IgD-negative memory B cell (primary cell): ENCODE data around the gene PC. TPM values are rescaled to one million over a fixed set of nuclear protein-coding genes. Genes with fewer than 3 reads are reported as not detected.
"Not testable (repeated sequence)": the region's sequence is repeated elsewhere in the genome, so short reads cannot be mapped to it uniquely, and the experiment has no call there.

ENCODE experiments used
- H3K27ac Mint-ChIP-seq, 3 donors: one replicate each; pipeline ENCODE4 v1.8.0; 2020 to 2022; ENCODE audit warnings: mild to moderate bottlenecking in 3 of 3, mixed read lengths in 3 of 3, moderate library complexity in 1 of 3
- H3K27me3 Mint-ChIP-seq: one replicate; pipeline ENCODE4 v1.8.0; 2021; ENCODE audit warnings: mixed read lengths
- H3K36me3 Mint-ChIP-seq: one replicate; pipeline ENCODE4 v1.8.0; 2020; ENCODE audit warnings: mild to moderate bottlenecking, mixed read lengths
- H3K4me1 Mint-ChIP-seq, 3 donors: one replicate each; pipeline ENCODE4 v1.8.0; 2020 to 2022; ENCODE audit warnings: mixed read lengths in 3 of 3, mild to moderate bottlenecking in 1 of 3
- H3K4me3 Mint-ChIP-seq, 4 donors: one replicate each; pipeline ENCODE4 v1.8.0; 2020 to 2022; ENCODE audit warnings: mild to moderate bottlenecking in 4 of 4, mixed read lengths in 4 of 4, moderate library complexity in 3 of 4
- H3K9me3 Mint-ChIP-seq, 3 donors: one replicate each; pipeline ENCODE4 v1.8.0; 2020 to 2021; ENCODE audit warnings: mixed read lengths in 3 of 3, mild to moderate bottlenecking in 1 of 3
- polyA plus RNA-seq: library from polyadenylated mRNA; unstranded; fragments of 300-500 nt; fragmentation: Illumina TruSeq; gene quantifications from one replicate; pipeline ENCODE4 v1.2.3, GENCODE V29; 2021

Gene PC
- polyA plus RNA-seq, 1 donor from 2014 or later, result 1.3 TPM

DNA sequence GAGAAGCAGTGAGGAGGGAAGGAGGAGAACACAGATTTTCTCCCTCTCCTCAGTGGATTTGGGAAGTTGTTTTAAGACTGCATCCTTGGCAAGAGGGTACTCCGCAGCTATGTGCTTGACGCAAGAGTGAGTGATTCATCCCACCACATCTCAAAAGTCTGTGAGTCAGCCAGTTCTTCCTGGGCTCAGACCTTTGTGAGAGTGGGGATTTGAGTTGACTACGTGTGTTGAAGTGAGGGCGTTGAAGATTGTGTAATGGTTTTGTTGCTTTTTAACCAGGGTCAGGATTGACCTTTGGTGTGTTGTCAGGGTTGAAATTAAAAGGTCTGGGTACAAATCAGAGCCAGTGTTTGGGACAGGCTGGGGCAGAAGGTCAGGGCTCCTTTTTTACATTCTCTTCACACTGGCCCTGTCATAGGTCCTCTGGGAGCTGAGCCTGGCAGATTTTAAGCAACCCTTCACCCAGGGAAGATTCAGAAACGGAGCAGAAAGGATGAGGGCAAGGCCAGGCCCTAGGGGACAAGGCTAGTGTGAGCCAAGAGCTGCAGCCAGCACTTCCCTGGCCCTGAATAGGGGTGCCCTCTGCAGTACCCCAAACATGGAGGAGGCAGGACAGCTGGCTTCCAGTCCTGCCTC lies 12.7 kb upstream of the PC start:
- Mint-ChIP-seq H3K27ac (peak overlapping the region in 1 of 3 donors; percentile 31), H3K4me3 (no peak overlapping the region), H3K36me3 (peaks cover 2% of the 10 kb centered on the region), H3K4me1 (peaks cover 0 to under 1% (median 0%) of the 10 kb centered on the region in 3 donors), H3K9me3 (peaks cover 0 to 6% (median 2%) of the 10 kb centered on the region in 3 donors), H3K27me3 (peaks cover 10% of the 10 kb centered on the region)

DNA sequence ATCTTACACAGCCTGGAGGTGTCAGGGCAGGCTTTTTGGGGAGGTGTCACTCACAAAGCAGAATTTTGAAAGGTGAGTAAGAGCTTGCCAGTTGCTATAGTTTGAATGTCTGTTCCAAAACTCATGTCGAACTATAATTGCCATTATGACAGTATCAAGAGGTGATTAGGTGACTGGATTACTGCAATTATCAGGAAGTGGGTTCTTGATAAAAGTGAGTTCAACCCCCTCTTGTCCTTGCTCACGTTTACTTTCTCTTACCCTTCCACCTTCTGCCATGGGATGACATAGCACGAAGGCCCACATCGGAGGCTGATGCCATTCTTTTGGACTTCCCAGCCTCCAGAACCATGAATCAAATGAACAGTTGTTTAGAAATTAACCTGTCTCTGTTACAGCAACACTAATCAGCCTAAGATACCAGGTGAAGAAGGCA lies 12.2 kb upstream of the PC start:
- H3K27ac Mint-ChIP-seq, result peak overlapping the region in 2 of 3 donors; percentile 31 to 80
- H3K36me3 Mint-ChIP-seq, result peaks cover 2% of the 10 kb centered on the region
- H3K4me3 Mint-ChIP-seq, result no peak overlapping the region
- H3K27me3 Mint-ChIP-seq, result peaks cover 10% of the 10 kb centered on the region
- H3K4me1 Mint-ChIP-seq, result peaks cover 0 to 1% (median 0%) of the 10 kb centered on the region in 3 donors
- peaks cover 0 to 6% (median 2%) of the 10 kb centered on the region in 3 donors for H3K9me3 Mint-ChIP-seq

DNA sequence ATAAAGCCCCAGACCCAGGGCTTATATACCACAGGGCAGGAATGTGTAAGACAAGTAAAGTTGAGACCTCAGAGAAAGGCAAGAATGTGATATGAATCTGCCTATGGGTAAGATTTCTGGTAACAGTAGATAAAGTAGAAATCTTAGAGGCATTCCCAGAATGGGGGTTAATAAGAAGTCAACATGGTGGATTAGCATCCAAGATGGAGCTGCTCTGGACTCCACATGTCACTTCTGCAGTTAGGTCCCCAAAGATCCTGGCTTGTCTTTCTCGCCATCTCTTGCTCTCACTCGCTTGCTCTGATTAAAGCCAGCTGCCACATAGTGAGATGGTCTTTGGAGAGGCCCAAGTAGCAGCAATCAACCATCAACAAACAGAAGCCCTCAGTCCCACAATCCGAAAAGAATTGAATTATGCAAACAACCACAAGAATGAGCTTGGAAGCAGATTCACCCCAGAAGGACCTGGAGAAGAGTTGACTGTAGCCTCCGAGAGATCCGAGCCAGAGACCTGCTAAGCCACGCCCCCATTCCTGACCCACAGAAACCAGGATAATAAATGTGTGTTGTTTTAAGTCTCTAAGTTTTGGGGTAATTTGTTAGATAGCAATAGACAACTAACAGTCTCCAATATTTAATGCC lies 11.5 kb upstream of the PC start:
- Mint-ChIP-seq H3K4me1 (peaks cover 0 to 1% (median 0%) of the 10 kb centered on the region in 3 donors), H3K36me3 (peaks cover 2% of the 10 kb centered on the region), H3K27ac (peak overlapping the region in 1 of 3 donors; percentile 80), H3K4me3 (no peak overlapping the region), H3K9me3 (peaks cover 0 to 6% (median 2%) of the 10 kb centered on the region in 3 donors), H3K27me3 (peaks cover 13% of the 10 kb centered on the region)

DNA sequence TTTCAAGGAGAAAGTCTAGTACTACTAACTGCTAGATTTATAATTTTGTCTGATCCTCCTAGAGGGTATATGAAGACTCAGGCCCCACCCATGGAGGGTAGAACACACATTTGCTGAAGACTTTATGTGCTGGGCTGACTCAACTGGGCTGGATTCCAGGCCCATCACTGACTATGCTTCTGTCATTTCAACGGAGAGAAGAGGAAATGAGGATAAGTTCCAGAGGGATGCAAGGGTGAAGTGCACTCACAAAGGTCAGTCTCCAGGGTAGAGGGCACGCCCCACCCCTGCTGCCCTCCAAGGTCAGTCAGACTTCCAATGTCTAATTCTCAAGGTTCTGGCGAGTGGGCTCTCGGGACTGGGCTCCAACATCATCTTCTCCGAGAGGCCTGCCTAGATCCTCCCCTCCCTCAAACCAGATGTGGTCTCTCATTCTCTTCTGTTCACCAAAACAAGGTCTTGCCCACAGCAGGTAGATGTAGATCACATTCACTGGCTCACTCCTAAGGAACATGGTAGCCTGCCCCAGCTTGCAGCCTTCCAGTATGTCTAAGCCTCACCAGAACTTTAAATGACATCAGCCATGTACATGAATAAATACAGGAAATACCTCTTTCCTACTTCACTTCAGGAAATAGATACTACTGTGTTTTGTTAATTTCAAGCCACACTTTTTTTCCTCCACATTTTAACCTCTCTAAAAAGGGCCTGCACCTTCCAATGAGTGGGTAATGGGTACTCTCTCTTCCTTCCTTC lies 9.7 kb upstream of the PC start:
- Mint-ChIP-seq H3K27me3 (peaks cover 10% of the 10 kb centered on the region), H3K27ac (no peak overlapping the region), H3K4me1 (peaks cover 0 to 1% (median 0%) of the 10 kb centered on the region in 3 donors), H3K4me3 (no peak overlapping the region), H3K9me3 (peaks cover 0 to 6% (median 2%) of the 10 kb centered on the region in 3 donors), H3K36me3 (peaks cover 2% of the 10 kb centered on the region)

DNA sequence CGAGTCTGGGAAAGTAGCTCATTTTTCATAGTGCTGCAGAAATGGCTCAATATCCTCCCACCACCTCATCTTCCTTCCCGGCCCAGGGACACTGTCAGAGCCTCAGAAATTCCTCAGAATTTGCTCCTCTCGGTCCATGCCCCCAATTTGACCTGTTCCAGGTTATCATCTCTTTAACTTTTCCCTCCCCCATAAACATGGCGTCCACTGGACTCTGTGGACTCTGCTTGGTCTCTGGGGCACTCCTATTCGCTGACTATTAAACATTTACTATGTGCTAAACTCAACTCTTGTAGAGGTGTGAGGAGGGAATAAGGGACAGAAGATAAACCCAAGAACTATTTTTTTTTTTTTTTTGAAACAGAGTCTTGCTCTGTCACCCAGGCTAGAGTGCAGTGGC lies 8.2 kb upstream of the PC start:
- H3K27me3 Mint-ChIP-seq, result peaks cover 10% of the 10 kb centered on the region
- no peaks in the 10 kb centered on the region for H3K36me3 Mint-ChIP-seq
- H3K4me3 Mint-ChIP-seq, result peak overlapping the region in 1 of 4 donors; percentile 19
- peaks cover 0 to 3% (median 1%) of the 10 kb centered on the region in 3 donors for H3K4me1 Mint-ChIP-seq
- peak overlapping the region in 1 of 3 donors; percentile 87 for H3K27ac Mint-ChIP-seq
- H3K9me3 Mint-ChIP-seq, result peaks cover 0 to 6% (median 2%) of the 10 kb centered on the region in 3 donors

DNA sequence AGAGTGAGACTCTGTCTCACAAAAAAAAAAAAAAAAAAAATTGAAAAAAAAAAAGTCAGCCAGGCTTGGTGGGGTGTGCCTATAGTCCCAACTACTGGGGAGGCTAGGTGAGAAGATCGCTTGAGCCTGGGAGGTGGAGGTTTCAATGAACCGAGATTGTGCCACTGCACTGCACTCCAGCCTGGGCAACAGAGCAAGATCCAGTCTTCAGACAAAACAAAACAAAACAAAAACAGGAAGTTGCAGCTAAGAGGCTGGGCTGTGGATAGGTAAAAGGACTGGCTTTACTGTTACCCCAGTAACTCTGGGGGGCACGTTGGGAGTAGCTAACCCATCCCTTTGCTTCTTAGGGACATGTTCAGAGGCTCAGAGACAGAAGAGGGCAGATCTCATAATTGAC lies 6.3 kb upstream of the PC start:
- Mint-ChIP-seq H3K36me3 (no peaks in the 10 kb centered on the region), H3K4me3 (no peak overlapping the region), H3K9me3 (no peaks in the 10 kb centered on the region), H3K27me3 (peaks cover 3% of the 10 kb centered on the region), H3K27ac (no peak overlapping the region), H3K4me1 (peaks cover 0 to 3% (median 1%) of the 10 kb centered on the region in 3 donors)

DNA sequence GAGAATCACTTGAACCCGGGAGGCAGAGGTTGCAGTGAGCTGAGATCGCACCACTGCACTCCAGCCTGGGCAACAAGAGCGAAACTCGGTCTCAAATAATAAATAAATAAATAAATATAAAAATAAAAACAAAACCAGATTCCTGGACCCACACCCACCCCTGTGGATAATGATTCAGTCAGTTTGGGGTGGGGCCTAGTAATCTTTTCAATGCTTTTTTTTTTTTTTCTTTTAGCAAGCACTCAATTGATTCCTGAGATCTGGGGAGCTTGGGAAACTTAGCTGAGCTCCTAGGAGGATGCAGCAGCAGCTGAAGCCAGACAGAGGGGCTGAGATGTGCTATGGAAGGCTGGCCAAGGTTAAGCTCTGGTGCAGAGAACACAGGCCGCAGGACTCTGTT lies 4.6 kb upstream of the PC start:
- Mint-ChIP-seq H3K27me3 (peaks cover 3% of the 10 kb centered on the region), H3K4me1 (peaks cover 5 to 14% (median 12%) of the 10 kb centered on the region in 3 donors), H3K9me3 (peaks cover 0 to 1% (median 0%) of the 10 kb centered on the region in 3 donors), H3K4me3 (no peak overlapping the region), H3K27ac (no peak overlapping the region), H3K36me3 (no peaks in the 10 kb centered on the region)

DNA sequence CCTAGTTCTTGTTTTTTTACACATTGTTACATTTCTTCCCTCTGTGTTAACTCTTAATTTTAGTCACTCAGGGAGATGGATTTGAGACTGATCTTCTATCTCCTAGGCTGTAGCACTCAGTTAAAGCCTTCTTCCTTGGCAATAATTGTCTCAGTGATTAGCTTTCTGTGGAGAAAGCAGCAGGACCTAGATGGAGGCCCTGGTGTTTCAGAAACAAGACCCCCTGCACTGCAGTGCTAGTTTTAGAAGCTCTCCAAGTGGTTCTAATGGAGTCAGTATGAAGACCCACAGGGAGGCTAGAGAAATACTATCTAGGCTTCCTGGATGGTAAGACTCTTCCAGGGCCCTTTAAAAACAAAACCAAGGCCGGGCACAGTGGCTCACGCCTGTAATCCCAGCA lies 4.1 kb upstream of the PC start:
- peaks cover 0 to 1% (median 0%) of the 10 kb centered on the region in 3 donors for H3K9me3 Mint-ChIP-seq
- H3K4me3 Mint-ChIP-seq, result no peak overlapping the region
- H3K36me3 Mint-ChIP-seq, result no peaks in the 10 kb centered on the region
- peaks cover 5 to 14% (median 14%) of the 10 kb centered on the region in 3 donors for H3K4me1 Mint-ChIP-seq
- H3K27me3 Mint-ChIP-seq, result peaks cover 3% of the 10 kb centered on the region
- no peak overlapping the region for H3K27ac Mint-ChIP-seq

DNA sequence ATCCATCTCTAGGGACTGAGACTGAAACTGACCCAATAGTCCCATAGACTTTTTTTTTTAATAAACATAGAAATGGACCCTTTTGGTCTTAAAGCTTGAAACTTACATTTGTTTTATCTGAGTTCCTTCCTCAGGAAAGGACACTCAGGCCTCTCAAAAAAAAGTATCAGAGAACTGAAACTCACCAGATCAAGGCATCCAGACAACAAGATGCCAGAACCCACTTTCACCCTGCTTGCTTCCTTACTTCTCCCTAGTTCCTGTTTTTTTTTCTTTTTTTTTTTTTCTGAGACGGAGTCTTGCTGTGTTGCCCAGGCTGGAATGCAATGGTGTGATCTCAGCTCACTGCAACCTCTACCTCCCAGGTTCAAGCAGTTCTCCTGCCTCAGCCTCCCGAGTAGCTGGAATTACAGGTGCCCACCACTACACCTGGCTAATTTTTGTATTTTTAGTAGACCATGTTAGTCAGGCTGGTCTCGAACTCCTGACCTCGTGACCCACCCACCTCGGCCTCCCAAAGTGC lies 3.6 kb upstream of the PC start:
- not testable (repeated sequence) for H3K36me3 Mint-ChIP-seq, H3K4me3 Mint-ChIP-seq

DNA sequence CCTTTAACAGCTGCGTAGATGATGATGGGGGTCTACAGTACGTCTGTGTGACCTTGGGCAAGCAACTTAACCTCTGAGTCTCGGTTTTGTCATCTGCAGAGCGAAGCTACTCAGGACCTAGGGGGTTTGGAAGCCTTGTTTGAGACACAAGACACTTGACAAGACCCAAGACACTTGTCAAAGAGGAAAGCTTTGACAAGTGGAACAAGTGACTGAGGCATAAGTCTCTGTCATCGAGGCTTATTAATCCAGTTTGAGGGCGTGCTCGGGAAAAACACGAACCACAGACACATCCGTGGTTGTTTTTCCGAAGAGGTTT lies 732 bp upstream of the PC start:
- H3K36me3 Mint-ChIP-seq, result no peaks in the 10 kb centered on the region
- peaks cover 10 to 20% (median 14%) of the 10 kb centered on the region in 3 donors for H3K4me1 Mint-ChIP-seq
- peak overlapping the region in 1 of 3 donors; percentile 64 for H3K27ac Mint-ChIP-seq
- H3K4me3 Mint-ChIP-seq, result peak overlapping the region; percentile 83 to 96 (median 88)
- H3K9me3 Mint-ChIP-seq, result peaks cover 0 to 1% (median 0%) of the 10 kb centered on the region in 3 donors
- no peaks in the 10 kb centered on the region for H3K27me3 Mint-ChIP-seq

More for the DNA sequence above, 3.6 kb upstream of the PC start:
- peaks cover 9 to 16% (median 14%) of the 10 kb centered on the region in 3 donors for H3K4me1 Mint-ChIP-seq
- not testable (repeated sequence) for H3K9me3 Mint-ChIP-seq, H3K27ac Mint-ChIP-seq, H3K27me3 Mint-ChIP-seq

DNA sequence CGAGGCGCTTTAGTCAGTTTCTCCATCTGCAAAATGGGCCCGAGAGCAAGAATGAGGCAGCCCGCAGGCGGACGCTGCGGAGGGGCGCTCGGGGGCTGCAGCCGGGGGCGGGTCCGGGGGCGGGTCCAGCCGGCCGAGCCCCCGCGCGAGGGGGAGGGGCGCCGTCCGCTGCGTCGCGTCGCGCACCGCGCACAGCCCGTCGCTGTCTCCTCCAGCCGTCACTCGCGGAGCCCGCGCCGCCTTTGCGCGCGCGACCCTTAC lies 282 bp downstream of the PC start:
- Mint-ChIP-seq H3K36me3 (no peaks in the 10 kb centered on the region), H3K27me3 (no peaks in the 10 kb centered on the region), H3K27ac (peak overlapping the region in 1 of 3 donors; percentile 64), H3K4me3 (peak overlapping the region; percentile 83 to 96 (median 88)), H3K9me3 (peaks cover 0 to 1% (median 0%) of the 10 kb centered on the region in 3 donors), H3K4me1 (peaks cover 10 to 20% (median 14%) of the 10 kb centered on the region in 3 donors)

DNA sequence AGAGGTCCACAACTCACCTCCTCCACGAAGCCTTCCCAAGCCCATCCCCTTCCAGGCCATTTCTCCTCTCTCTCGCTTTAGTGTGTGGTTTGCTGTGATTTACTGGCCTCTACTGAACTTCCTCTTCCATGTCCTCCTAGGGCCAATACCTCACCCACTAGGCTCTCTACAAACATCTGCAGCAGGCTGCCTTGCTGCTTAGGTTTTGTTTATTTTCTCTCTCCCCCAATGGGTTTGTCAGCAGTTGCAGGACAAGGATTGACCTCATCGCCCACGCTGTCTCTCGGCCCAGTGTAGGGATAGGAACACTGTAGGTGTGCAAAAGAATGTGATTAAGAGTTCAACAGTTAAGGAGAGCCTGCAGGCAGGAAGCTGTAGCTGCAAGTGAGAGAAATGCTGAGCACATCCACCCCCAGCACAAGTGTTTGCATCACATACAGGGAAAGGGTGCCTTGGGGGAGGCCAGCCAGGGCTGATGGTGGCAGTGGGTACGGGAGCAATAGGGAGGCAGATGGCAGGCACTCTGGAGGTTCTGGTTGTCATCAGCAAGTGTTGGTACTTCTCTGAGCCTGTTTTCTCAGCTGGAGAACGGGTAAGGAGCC lies 1.4 kb downstream of the PC start:
- Mint-ChIP-seq H3K4me3 (peak overlapping the region in 3 of 4 donors; percentile 44 to 75 (median 56)), H3K27me3 (no peaks in the 10 kb centered on the region), H3K9me3 (peaks cover 0 to 1% (median 0%) of the 10 kb centered on the region in 3 donors), H3K4me1 (peaks cover 8 to 20% (median 14%) of the 10 kb centered on the region in 3 donors), H3K36me3 (no peaks in the 10 kb centered on the region), H3K27ac (no peak overlapping the region)

DNA sequence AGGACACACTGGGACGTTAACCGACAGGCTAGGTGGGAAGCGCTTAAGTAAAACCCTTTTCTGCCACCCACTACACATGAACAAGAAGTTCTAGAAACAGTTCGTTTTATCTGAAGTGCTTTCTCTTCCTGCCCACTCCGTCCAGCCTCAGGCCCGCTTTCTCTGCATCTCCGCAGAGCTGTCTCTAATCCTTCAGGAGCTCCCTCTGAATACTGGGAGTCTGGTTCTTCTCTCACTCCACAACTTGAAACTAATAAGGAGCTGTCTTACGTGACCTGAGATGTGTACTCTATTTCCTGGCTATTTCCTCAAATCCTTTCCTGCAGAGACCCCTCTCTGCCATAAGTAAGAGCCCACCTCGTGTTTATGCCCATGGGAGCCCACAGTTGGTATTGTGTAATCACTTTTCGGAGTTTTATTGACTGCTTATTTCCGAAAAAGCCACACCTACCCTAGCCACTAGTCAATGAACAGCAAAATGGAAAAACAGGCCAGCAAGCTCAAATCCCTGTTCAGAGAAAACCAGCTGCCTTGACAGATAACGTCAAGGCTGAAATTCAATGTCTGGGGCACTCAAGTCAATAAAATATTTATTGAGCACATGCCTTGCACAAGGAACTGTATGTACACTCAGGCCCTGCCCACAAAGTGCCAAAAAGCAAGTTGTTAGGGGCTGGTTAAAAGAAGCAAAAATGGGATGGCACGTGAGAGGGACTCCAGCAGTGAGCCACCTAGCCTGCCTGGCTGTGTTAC lies 4.9 kb downstream of the PC start:
- Mint-ChIP-seq H3K4me1 (peaks cover 3 to 11% (median 7%) of the 10 kb centered on the region in 3 donors), H3K27me3 (no peaks in the 10 kb centered on the region), H3K9me3 (no peaks in the 10 kb centered on the region), H3K27ac (no peak overlapping the region), H3K36me3 (no peaks in the 10 kb centered on the region), H3K4me3 (no peak overlapping the region)

DNA sequence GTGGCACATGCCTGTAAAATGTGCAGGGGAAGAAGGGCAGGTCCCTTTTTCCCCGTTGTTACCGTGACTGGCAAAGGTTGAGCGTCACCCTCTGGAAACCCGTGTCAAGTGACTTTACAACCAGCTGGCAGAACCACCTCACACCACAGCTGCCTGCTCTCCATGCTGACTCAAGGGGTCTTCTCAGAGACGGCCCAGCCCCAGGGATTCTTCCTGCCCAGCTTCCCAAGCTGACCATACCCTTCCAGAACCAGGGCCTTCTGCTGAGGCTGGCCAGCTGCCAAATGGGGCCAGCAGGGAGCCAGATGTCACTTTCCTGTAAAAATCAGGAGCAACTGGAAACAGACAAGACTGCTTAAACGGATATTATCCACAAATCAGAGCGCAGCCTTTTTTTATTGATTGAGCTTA lies 6.3 kb downstream of the PC start:
- Mint-ChIP-seq H3K27ac (no peak overlapping the region), H3K4me3 (no peak overlapping the region), H3K4me1 (peaks cover 0 to 8% (median 3%) of the 10 kb centered on the region in 3 donors), H3K9me3 (no peaks in the 10 kb centered on the region), H3K27me3 (no peaks in the 10 kb centered on the region), H3K36me3 (no peaks in the 10 kb centered on the region)
